Activated naive CD4-positive, alpha-beta T cell treated with anti-CD3 and anti-CD28 coated beads, Interleukin-2, amount 10 ng/mL, durations not matched to agents 7 days and 5 days (primary cell): ENCODE measurements around the gene IFT25.

ENCODE experiments used
- CTCF ChIA-PET: fragments of 350-600 bp; sonication (Branson Sonifier 250); formaldehyde crosslinking; loops from one replicate; lab custom pipeline; 2021; ENCODE audit warnings: antibody characterized with exemption; lab: Charles Lee
- DNase-seq: peaks from one replicate; pipeline ENCODE4 v3.0.0-alpha.2; 2020
- H3K27ac Mint-ChIP-seq: one replicate; pipeline ENCODE4 v1.8.0; 2021; ENCODE audit warnings: mild to moderate bottlenecking, moderate library complexity, mixed read lengths
- H3K27me3 Mint-ChIP-seq: one replicate; pipeline ENCODE4 v1.8.0; 2021; ENCODE audit warnings: mild to moderate bottlenecking, mixed read lengths
- H3K36me3 Mint-ChIP-seq: one replicate; pipeline ENCODE4 v1.8.0; 2021; ENCODE audit warnings: mixed read lengths
- H3K4me1 Mint-ChIP-seq: one replicate; pipeline ENCODE4 v1.8.0; 2021; ENCODE audit warnings: mixed read lengths
- H3K4me3 Mint-ChIP-seq: one replicate; pipeline ENCODE4 v1.8.0; 2021; ENCODE audit warnings: mild to moderate bottlenecking, moderate library complexity, mixed read lengths
- H3K9me3 Mint-ChIP-seq: one replicate; pipeline ENCODE4 v1.8.0; 2021; ENCODE audit warnings: mixed read lengths

Gene IFT25

DNA sequence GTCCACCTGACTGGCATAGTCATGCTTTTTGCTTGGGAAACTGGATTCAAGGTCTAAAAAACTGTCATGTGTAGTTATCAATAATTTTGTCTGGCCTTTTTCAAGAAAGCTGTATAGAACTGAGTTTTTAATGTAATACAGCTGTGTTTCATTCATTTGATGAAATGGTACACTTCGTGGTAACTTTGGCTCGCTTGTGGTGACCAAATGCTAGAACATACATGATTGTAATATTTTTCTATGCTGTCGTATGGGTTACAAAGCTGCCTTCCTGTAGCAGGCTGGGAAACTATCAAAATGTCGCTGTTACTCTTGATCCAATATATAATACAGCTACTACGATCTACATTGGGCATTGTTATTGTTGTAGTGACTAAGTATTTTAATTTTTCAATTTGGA is 2.8 kb upstream of the IFT25 start:
- CTCF ChIA-PET = interaction anchor here (0.6 to 4.6 kb wide), 12 partner anchors 11 to 92 kb away, joined by 3 to 67 read pairs (median 4); no protein-coding TSS in a partner anchor
- no peak for DNase-seq

DNA sequence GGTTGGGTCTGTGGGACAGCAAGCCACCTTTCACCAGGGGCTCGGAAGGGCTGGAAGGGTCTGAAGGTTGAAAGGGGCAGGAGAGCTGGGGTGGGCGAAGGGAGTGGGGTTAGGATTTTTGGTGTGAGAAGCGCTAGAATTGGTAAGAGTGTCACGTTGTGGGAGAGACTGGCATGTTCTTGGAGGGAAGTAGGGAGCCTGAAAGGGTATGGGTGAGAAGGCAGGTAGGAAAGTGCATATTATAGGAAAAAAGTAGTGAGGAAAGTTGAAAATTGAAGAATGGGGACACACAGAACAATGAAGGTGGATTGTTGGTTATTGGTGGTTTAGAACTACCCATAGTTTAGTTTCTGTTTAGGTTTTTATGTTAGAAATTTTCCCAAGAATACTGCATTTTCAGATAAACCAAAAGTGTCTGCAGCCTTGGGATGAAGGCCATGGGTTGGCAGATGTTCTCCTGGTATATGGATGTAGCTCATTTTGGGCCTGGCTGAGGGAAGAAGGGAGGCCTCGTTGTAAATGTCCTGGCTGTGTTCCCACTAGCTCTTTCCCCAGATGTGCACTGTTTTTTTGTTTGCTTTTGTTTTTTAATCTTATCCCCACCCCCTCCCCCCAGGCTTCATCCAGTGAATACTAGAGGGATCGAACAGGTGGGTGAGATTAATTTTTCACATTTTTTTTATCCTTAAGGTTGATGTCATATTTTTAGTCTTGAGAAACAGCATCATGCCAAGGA is 1.8 kb upstream of the IFT25 start:
- no peaks in the 10 kb centered on the region for H3K27me3 Mint-ChIP-seq
- peak overlapping the region; percentile 76 for H3K4me3 Mint-ChIP-seq
- no peaks in the 10 kb centered on the region for H3K9me3 Mint-ChIP-seq
- no peak for DNase-seq
- H3K27ac Mint-ChIP-seq = peak overlapping the region; percentile 66
- peaks cover 53% of the 10 kb centered on the region for H3K4me1 Mint-ChIP-seq
- H3K36me3 Mint-ChIP-seq = peaks cover 24% of the 10 kb centered on the region
- CTCF ChIA-PET = interaction anchor here (0.6 to 4.6 kb wide), 12 partner anchors 12 to 89 kb away, joined by 3 to 67 read pairs (median 4); partner anchors contain the start of gene YIPF1

More for the DNA sequence above, 2.8 kb upstream of the IFT25 start:
- Mint-ChIP-seq H3K27ac (peak overlapping the region; percentile 42), H3K4me1 (peaks cover 43% of the 10 kb centered on the region), H3K4me3 (peak overlapping the region; percentile 76), H3K27me3 (no peaks in the 10 kb centered on the region), H3K9me3 (no peaks in the 10 kb centered on the region), H3K36me3 (peaks cover 22% of the 10 kb centered on the region)

DNA sequence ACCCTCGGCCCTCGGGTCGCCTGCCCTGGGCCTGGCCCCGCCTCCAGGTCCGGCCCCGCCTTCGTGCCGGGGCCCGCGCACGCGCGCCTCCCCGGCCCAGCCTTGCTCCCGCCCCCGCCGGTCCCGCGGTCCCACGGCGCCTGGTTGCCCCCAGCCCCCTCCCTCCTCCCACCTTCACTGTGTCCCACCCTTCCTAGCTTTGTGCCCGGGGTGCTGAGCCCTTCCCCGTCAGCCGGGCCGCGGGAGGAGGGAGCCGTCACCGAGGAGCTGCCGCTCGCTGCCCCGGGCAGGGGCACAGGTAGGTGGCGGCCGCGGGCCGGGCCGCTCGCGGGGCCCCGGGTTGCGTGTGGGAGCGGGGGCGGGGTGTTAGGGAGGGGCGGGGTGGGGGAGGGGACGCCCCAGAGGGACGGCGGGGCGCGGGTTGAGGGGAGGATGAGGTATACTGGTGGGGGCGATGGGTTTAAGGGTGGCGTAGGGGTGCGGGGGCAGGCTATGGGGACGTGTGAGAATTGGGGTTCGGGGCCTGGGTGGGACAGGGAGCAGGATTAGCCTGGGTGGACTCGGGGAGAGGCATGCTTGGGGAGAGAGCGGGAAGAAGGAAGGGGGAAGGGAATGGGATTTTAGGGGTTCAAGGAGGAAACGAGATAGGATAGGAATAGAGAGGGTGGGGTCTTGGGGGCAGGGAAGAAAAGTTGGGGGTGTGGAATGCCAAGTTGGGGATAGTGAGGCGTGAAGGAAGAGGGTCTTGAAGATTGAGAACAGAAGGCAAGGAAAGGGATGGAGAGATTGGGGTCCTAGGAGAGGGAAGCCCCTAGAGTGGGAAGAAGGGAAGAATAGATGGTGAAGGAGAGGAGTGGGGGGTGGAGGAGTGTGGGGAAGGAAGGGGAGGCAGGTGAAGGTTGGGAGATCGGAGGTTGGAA is 1.0 kb upstream of the IFT25 start, which contains the start of gene LRRC42:
LRRC42 (plus strand) TSS at position 99 of the 920 bp plus-strand sequence. CDS start 5,650 bp downstream, outside the sequence.
- Mint-ChIP-seq H3K9me3 (no peaks in the 10 kb centered on the region), H3K27ac (peak within 1 kb of the TSS; percentile 97), H3K36me3 (peaks cover 24% of the 10 kb centered on the region), H3K4me3 (peak within 1 kb of the TSS; percentile 97), H3K27me3 (no peaks in the 10 kb centered on the region), H3K4me1 (peaks cover 57% of the 10 kb centered on the region)
- CTCF ChIA-PET = interaction anchor here (1.0 to 4.6 kb wide), 12 partner anchors 10 to 86 kb away, joined by 3 to 67 read pairs (median 6); partner anchors contain the start of gene YIPF1
- DNase-seq = no peak

DNA sequence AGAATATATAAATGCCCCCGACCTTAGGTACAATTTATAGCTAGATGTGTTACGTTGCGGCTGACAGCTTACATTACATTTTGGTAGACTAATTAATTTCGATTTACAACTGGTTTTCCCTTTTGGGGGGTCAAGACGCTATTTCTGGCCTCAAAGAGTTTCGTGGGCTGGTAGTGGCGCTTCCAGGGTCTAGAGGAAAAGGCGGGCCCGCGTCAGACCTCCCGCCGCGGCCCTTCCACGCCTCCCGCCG is 391 bp downstream of the IFT25 start:
- no peaks in the 10 kb centered on the region for H3K9me3 Mint-ChIP-seq
- no peaks in the 10 kb centered on the region for H3K27me3 Mint-ChIP-seq
- CTCF ChIA-PET = interaction anchor here (1.3 to 2.7 kb wide), 5 partner anchors 11 to 84 kb away, joined by 3 to 18 read pairs (median 6); no protein-coding TSS in a partner anchor
- H3K4me3 Mint-ChIP-seq = peak overlapping the region; percentile 97
- H3K36me3 Mint-ChIP-seq = peaks cover 26% of the 10 kb centered on the region
- peaks cover 58% of the 10 kb centered on the region for H3K4me1 Mint-ChIP-seq
- DNase-seq = no peak
- H3K27ac Mint-ChIP-seq = peak overlapping the region; percentile 97

DNA sequence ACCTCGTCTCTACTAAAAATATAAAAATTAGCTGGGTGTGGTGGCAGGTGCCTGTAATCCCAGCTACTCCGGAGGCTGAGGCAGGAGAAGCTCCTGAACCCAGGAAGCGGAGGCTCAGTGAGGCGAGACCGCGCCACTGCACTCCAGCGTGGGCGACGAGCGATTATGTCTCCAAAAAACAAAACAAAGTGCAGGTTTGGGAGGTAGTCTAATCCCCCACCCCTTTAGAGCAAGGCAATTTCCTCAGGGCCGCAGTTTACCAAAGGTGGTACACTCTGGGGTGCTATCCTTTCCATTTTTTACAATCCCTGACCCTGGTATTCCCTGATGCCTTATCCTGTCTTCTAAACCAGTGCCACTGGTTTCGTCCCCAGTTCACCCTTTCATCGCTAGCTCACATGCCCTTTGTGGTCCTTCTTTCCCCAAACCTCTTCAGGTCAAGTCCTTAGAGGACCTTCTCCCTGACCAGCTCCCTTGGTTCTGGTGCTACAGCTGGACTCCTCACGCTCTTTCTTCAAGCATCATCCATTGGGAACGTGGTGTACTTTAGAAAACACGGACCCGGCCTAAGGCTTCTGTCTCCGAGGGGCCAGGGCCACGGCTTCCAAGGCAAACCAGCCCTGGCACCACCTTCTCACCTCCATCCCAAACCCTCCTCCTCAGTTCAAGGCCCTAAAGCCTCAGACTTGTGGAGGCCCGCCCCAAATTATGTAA is 873 bp downstream of the IFT25 start:
- CTCF ChIA-PET = interaction anchor here (1.4 to 2.7 kb wide), 4 partner anchors 12 to 84 kb away, joined by 4 to 18 read pairs (median 11); no protein-coding TSS in a partner anchor
- Mint-ChIP-seq H3K4me1 (peaks cover 63% of the 10 kb centered on the region), H3K9me3 (no peaks in the 10 kb centered on the region), H3K36me3 (peaks cover 30% of the 10 kb centered on the region), H3K27me3 (no peaks in the 10 kb centered on the region), H3K4me3 (peak overlapping the region; percentile 97), H3K27ac (peak overlapping the region; percentile 97)
- peak; percentile 33 for DNase-seq

DNA sequence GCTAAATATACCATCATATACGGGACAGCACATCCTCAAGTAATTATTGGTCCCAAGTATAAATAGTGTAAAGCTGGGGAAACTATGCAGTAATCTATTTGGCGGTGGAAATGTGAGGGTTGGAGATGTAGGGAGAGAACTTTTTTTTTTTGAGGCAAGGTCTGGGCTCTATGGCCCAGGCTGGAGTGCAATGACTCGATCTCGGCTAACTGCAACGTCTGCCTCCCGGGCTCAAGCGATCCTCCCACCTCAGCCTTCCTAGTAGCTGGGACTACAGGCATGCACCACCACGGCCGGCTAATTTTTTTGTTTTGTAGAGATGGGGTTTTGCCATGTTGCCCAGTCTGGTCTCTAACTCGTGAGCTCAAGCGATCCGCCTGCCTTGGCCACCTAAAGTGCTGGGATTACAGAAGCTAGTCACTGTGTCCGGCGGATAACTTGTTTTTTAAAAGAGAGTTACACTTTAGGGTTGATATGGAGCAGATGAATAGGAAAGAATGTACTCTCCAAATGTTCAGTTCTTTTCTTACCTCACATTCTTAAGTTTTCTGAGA is 1.9 kb downstream of the IFT25 start:
- Mint-ChIP-seq H3K4me1 (peaks cover 64% of the 10 kb centered on the region), H3K36me3 (peaks cover 36% of the 10 kb centered on the region), H3K27me3 (no peaks in the 10 kb centered on the region), H3K9me3 (no peaks in the 10 kb centered on the region), H3K27ac (peak overlapping the region; percentile 49), H3K4me3 (peak overlapping the region; percentile 97)
- CTCF ChIA-PET = no interaction called here
- DNase-seq = no peak

DNA sequence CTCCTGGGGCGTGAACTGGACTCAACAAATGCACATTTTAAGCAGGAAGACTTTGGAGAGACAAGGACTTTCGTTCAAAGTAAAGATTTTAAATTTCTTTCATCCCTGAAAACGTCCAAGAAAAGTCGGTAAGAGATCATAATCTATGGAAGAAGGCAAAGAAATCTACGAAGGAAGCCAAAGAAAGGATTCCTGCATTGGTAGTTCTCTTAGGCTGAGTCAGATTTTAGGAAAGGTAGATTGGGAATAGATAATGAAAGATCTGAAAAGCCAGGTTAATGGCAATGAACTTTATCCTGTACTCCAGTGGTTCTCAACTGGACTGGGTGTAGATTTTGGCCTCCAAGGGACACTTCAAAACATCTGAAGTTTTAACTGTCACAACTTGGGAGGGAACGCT is 2.4 kb downstream of the IFT25 start:
- peak overlapping the region; percentile 11 for H3K27ac Mint-ChIP-seq
- H3K9me3 Mint-ChIP-seq = no peaks in the 10 kb centered on the region
- H3K27me3 Mint-ChIP-seq = no peaks in the 10 kb centered on the region
- CTCF ChIA-PET = no interaction called here
- H3K36me3 Mint-ChIP-seq = peaks cover 41% of the 10 kb centered on the region
- H3K4me3 Mint-ChIP-seq = peak overlapping the region; percentile 97
- no peak for DNase-seq
- H3K4me1 Mint-ChIP-seq = peaks cover 64% of the 10 kb centered on the region

DNA sequence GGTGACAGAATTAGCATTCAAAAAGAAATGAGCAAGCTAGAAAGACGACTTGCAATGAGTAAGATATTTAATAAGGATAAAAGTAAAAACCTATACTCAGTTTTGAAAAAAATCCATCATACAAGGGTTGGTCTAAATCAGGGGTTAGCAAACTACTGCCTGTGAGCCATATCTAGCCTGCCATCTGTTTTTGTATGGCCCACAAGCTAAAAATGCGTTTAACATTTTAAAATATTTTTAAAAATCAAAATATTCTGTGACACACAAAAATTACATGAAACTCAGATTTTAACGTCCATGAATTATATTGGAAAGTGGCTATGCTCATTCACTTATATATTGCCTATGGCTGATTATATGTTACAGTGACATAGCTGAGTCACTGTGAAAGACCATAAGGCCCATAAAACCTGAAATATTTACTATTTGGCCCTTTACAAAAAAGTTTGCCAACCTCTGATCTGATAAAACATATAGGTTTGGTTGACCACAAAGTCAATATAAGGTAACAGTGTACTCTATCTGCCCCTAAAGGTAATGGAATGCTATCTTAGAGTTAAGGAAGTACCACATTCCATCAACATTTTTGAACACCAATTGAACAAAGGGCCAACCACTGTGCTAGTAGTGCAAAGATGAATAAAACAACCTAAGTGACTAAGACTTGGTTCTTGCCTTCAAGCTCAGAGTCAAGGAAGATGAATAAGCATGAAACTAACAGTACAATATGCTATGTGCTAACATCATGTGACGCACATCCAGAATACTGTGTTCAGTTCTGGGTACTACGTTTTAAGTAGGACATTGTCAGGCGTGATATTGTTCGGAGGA is 3.2 kb downstream of the IFT25 start:
- Mint-ChIP-seq H3K4me1 (peaks cover 56% of the 10 kb centered on the region), H3K27me3 (no peaks in the 10 kb centered on the region), H3K27ac (no peak overlapping the region), H3K36me3 (peaks cover 47% of the 10 kb centered on the region), H3K9me3 (no peaks in the 10 kb centered on the region), H3K4me3 (no peak overlapping the region)
- CTCF ChIA-PET = interaction anchor here (0.7 to 0.8 kb wide), 2 partner anchors 21 to 82 kb away, joined by 3 read pairs; no protein-coding TSS in a partner anchor
- no peak for DNase-seq

DNA sequence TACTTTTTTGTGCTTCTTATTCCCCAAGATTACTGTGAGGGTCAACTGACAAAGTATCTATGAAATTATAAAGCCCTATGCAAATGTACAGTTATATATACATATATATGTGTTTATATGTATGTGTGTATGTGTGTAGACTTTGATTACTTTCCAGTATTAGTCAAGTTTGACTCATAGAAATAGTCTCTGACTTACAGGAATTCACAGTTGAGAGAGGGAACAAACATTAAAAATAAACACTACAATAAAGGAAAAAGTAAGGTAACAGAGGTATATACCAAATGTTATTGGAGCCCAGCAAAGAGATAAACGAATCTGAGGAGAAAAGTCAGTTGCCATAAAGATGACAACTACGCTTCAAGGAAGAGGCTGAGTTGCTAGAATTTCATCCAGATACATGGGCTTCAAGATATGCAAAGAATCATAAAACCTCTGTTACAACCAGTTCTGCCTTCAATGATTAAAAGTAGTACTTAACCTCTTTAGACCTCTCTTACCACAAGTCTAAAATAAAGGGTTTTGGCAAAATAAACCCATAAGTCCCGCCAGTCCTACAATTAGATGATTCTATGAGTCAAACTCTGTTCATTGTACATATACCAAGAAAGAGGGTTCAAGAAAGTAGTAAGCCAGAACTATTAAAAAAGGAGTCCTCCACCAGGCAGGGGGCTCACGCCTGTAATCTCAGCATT is 7.2 kb downstream of the IFT25 start:
- peaks cover 9% of the 10 kb centered on the region for H3K9me3 Mint-ChIP-seq
- peaks cover 65% of the 10 kb centered on the region for H3K36me3 Mint-ChIP-seq
- no peak overlapping the region for H3K27ac Mint-ChIP-seq
- CTCF ChIA-PET = no interaction called here
- no peak for DNase-seq
- H3K27me3 Mint-ChIP-seq = no peaks in the 10 kb centered on the region
- no peak overlapping the region for H3K4me3 Mint-ChIP-seq
- H3K4me1 Mint-ChIP-seq = peaks cover 28% of the 10 kb centered on the region

DNA sequence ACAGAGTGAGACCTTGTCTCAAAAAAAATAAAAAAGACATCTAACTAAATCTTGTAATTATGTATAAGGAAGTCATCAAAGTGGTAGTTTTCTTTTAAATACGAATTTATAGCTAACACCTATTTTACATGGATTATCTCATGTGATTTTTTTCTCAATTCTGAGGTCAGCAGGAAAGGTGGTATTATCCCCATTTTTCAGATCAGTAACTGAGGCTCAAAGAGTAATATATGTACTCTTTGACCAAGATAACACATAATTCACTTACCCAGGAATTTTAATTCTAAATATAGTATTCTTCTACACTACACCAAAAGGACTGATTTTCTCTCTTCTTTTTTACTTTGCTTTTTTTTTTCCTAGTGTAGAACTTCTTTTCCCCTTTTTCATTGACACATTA is 9.1 kb downstream of the IFT25 start:
- Mint-ChIP-seq H3K27me3 (no peaks in the 10 kb centered on the region), H3K9me3 (peaks cover 10% of the 10 kb centered on the region), H3K27ac (no peak overlapping the region), H3K4me3 (no peak overlapping the region), H3K4me1 (peaks cover 14% of the 10 kb centered on the region), H3K36me3 (peaks cover 69% of the 10 kb centered on the region)
- no peak for DNase-seq
- CTCF ChIA-PET = no interaction called here

DNA sequence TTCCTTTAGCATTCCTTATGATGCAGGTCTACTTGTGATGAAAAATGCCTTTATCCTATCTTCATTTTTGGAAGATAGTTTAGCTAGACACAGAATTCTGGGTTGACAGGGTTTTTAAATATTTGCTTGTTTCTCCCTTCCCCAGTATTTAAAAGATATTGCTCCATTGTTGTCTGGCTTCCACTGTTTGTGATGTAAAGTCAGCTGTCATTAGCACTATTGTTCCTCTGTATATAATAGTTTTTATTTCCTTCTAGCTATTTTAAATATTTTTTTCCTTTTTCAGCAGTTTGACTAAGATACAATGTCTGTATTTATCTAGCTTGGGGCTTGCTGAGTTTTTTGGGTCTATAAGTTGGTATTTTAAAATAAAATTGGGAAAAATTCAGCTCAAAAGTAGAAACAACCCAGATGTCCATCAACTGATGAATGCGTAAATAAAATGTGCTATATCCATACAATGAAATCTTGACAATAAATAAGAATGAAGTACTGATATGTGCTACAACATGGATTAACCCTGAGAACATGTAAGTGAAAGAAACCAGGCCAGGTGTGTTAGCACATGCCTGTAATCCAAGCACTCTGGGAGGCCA is 11.2 kb downstream of the IFT25 start:
- H3K27me3 Mint-ChIP-seq = no peaks in the 10 kb centered on the region
- peaks cover 10% of the 10 kb centered on the region for H3K9me3 Mint-ChIP-seq
- H3K4me1 Mint-ChIP-seq = peaks cover 5% of the 10 kb centered on the region
- no peak overlapping the region for H3K27ac Mint-ChIP-seq
- H3K4me3 Mint-ChIP-seq = no peak overlapping the region
- CTCF ChIA-PET = no interaction called here
- H3K36me3 Mint-ChIP-seq = peaks cover 78% of the 10 kb centered on the region
- DNase-seq = no peak

DNA sequence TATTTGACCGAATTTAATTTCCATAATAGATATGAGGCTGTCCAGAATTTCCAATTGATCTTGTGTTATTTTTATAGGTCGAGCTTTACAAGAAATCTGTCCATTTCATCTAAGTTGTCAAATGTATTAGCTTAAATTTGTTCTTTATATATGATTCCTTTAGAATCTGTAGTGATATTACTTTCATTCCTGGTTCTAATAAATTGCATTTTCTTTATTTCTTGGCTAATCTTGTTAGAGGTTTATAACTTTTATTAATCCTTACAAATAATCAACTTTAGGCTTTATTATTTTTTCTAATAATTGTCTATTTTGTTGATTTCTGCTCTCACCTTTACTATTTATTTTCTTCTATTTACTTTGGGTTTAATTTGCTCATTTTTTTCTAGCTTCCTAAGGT is 14.0 kb downstream of the IFT25 start:
- DNase-seq = no peak
- CTCF ChIA-PET = interaction anchor here (1.3 to 1.5 kb wide), 3 partner anchors 28 to 70 kb away, joined by 3 to 5 read pairs (median 3); no protein-coding TSS in a partner anchor
- Mint-ChIP-seq H3K36me3 (peaks cover 80% of the 10 kb centered on the region), H3K4me1 (no peaks in the 10 kb centered on the region), H3K9me3 (peaks cover 10% of the 10 kb centered on the region), H3K4me3 (no peak overlapping the region), H3K27me3 (no peaks in the 10 kb centered on the region), H3K27ac (no peak overlapping the region)
